Putamen (tissue), 1 donor: Measurements from ENCODE around the gene VAV2.

Experiments used
- DNase-seq: peaks from one replicate; pipeline ENCODE4 v3.0.0-alpha.2; 2016; ENCODE audit warnings: low spot score

The VAV2 gene

DNA sequence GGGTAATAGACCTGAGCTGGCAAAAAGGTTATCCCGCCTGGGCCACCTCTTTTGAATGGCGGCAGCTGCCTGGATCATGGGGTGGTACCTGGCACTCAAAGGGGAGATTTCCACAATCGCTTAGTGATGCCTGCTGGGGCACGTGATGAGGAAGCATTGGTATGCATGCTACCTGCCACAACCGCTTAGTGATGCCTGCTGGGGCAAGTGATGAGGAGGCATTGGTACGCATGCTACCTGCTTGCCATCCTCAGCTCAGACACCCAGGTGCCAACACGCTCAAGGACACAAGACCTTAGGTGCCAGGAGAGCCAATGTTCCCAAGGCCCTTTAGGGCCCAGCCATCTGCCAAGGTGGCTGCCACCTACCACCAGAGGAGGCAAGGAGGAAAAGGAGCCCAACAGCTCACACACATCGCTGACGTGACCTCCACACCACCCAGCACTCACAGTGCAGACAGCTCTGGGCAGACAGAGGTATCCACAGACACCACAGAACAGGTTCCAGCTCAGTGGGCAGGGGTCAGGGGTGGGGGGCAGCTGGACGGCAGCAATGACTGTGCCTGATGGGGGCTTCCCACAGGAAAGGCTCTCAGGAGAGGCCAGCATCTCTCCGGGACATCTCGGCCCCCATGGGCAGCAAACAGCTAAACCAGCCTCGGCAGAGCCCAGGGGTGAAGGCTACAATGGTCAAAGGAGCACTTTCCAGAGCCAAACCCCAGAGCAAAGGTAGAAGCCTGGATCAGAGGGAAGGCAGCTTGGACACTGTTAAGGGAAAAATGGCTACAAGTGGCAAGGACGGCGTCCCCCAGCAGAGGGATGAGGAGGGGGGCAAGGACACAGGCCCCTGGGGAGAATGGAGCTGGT, 210.9 kb downstream of the VAV2 start:
- no peak for DNase-seq

DNA sequence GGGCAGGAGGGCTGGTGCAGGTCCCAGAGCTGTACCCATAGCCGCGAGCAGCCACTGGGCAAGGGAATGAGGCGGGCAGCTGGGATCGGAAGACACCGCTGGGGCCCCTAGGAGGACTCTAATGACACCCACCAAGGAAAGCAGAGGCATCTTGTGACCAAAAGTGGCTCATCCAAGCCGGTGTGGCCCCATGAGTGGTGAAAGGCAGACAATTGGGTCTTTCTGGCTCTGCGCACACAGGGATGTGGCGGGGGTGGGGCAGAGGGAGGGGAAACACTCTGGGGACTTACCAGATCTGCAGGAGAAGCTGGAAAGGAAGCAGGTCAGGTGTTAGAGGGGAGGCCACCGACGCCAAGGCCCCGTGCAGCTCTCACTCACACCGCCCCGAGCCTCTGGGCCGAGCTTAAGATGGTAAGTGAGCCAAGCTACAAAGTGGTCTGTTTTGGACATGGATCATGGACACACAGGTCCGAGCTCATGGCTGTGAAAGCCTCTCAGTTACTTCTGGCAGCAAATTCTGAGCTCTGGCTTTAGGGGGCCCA, 211.6 kb downstream of the VAV2 start:
- DNase-seq: no peak

DNA sequence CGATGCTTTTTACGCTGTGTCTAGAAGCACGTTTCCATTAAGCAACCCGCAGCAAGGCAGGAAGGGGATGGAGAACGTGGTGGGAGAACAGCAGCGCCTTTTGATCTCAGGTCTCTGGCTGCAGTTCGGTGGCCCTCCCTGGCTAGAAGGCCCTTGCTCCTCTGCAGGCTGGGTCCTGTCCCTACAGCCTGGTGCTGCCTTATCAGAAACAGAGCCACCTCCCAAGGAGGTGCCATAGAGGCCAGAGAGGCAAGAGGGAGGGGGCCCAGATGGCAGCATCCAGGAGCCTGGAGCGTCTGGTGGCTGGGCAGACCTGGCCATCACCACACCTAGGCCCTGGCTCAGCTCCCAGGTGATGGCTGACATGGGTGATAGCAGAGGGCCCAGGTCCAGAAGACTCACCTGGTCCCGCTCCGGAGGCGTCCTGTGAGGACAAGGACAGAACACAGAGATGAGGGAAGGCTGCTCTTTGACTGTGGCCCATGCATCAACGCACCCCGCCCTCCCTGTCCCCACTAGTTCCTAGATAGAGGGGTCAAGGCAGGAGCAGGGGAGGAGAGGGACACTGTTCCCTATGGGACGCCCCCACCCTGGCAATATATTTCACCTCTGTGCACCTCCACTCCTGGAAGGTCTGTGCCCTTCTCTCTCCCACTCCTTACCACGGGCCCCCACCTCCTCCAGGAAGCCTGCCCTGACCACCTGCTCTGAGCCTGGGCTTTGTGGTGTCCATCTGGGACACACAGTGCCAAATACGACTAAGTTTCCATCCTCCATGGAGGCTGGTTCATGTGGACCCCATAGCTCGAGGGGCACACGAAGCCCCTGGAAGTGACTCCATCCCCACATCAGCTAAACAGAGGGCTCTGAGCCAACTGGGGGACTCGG, 212.4 kb downstream of the VAV2 start:
- no peak for DNase-seq

DNA sequence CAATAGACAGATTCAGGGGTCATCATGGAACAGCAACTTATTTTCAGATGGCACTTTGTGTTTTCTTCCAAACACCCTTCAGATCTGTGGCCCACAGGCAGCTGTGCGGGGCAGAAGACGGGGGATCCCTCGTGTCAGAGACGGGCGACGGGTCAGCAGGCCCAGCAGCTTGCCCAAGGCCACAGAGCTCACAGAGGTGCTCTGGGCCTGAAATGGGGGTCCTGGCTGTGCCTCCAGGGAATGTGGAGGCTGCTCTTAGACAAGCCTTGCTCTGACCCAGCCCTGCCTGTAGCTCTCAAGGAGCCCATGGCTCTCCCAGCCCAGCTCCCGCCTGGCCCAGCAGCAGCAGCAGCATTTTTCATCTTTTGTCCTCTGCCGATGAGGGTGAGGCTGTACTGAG, 213.0 kb downstream of the VAV2 start:
- DNase-seq: no peak

DNA sequence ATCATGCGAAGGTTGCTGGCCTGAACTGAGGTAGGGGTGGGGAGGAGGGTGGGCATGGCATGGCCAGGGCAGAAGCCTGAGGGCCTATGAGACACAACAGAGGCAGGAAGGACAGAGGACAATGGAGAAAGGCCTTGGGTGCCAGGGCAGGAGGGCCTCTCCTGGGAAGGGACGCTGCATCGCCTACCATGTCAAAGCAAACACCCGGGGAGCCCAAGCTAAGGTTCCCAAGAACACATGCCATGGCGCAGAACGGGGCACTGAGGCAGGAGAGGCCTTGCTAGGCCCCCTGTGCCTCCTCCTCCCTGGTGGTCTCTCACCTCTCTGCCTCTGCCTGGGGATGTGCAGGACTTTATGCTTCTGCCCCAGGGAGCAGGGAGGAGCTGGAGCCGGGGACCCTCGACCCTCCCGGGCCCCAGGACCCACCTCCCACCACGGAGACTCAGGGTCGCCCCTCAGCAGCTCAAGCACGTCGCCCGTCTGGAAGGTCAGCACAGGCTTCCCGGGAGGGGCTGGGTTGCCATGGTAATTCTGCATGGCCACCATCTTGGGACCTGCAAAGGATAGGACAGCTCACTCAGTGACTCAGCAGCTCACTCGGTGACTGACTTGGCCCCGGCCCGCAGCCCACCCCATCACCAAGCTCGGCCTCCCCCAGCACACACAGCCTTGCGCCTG, 213.6 kb downstream of the VAV2 start:
- DNase-seq: no peak

DNA sequence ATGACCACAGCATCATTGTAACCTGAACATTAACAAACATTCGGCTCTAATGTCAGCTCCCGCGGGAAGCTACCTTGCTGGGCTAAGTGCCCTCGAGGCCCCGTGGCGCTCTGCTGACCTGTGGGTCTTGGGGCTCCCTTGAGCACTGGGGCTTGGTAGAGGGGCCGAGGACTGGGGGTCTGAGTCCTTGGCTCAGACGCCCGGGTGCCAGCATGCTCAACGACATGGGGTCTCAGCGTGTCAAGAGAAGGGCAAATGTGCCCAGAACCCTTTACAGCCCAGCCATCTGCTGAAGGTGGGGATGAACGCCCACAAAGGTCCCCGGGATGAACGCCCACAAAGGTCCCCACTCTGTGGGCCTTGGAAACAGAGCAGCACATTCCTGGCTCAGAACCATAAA, 214.3 kb downstream of the VAV2 start:
- no peak for DNase-seq

DNA sequence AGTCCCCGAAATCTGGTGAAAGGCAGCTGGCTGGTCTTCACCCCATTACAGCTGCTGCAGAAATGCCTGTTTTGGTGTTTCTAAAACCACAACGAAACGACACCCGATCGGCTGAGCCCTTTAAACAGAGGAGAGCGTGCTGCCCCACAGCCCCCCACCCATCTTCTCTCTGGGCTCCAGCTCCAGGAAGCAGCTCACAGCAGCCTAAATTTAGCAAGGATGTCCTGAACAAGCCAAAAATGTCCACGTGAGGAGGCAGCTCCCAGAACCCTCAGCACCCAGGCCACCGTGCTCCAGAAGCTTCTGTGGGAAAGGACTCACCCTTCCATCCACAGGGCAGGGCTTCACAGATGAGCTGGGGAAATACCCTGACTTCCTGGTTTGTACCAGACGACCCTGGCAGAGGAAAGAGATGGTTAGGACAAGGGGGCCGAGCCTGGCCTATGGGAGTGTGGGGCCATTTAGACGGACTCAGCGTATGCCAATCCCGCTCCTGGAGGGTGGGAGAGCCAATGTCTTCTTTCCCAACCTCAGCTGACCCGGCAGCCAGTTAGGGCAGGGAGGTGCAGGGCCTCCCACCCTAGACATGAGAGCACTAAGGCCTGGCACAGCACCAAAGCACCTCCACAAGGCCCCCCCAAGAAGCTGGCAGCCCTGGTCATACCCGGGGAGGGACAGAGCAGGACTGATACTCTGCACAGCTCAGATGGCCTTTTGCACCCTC, 214.9 kb downstream of the VAV2 start:
- DNase-seq: no peak

DNA sequence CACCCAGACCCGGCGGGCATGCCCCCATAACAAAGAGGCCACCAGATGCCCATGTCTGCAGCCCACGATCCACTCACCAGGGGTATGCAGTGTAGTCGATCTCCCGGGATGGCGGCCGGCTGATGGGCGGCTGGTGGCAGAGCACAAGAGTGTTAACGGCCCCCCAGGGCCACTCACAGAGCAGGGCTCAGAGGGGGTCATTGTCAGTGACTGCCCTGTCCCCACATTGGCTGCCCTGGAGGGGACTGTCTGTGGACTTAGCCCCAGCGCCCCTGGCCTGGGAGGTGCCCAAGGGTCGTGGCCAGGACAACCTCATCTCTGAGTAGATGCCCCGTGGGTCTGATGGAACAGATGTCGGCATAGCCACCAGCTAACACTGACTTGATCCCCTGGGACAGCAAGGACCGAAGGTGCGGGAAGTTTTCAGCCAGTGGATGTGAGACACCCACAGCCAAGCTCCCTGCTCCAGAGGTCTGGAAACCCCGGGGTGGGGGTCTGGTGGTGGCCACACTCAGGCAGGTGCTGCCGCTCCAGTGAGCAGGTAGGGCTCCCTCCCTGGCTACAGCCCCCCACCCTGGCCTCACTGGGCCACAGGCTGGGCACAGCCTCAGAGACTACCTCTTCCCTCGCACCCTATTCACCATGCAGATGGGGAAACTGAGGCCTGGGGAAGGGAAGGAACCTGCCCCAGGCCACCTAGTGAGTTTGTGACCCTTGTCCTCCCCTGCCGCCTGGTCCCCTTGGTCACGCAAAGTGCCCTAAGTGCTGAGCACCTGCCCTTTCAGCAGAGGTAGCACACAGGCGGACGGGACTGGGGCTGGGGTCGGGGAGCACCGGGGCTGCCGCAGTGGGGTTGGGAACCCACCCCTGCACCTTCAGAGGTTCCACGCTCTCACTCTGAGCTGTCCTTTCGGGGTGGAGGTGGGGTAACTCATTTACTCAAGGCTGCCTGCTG, 215.9 kb downstream of the VAV2 start:
- no peak for DNase-seq

DNA sequence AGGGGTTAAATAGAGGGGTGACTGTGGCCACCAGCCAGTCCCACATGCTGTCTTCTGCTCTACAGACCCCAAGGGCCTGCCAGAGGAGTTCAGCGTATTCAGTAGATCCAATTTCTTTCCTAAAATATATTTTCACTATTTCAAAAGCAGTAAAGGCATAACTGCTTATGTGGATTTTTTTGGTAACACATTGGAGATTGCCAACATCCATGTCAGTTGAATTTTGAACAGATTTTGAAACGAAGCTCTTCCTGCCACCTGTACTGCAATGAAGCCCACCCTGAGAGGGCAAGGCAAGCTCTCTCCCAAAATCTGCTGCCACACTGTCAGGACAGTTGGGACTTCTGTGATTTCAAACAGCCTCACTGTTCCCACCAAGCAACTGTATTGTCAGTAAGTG, 216.8 kb downstream of the VAV2 start:
- no peak for DNase-seq

DNA sequence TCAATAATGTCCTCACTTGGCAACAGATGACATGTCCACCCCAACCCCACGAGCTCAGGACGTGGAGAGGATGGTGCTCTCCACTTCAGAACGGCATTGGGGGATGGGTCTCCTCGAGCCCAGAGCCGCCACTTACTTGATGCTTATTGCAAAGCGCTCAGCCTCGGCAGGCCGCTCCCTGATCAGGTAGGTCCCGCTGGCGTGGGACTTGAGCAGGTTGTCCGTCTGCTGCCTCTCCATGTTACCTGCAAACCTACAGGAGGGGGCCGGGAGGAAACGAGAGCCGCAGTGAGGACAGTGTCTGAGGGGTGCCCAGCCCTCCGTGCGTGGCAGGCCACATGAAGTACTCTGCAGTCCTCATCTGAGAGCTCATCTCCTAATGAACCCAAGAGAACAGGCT, 217.3 kb downstream of the VAV2 start:
- no peak for DNase-seq

DNA sequence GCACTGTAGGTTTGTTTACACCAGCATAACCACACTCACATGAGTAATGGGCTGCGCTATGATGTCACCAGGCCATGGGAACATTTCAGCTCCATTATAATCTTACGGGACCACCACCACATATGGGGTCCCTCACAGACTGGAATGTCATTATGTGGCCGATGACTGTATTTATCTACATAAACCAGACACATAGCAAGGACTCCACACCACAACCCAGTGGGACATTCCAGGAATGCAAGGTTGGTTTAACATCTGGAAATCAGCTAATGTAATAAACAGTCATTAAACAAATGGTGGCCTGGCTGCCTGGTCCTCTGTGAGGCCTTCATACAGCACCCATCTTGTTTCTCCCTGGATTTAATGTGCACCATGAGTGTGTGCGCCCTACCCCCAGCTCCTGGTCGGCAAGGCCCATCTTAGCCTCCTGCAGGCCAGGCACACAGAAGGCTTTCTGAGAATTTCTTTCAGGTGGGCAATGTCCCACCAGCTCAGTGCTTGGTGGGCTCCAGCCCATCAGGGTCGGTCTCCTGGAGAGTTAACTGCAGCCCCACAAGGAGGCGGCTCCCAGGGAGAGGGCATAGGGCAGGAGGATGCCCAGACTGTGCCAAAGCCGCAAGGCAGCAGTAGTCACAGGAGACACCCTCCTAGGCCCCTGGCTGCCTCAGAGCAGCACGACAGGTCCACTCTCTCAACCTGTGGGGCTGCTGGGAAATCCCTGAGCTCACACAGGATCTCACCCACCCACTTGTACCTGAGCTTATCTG, 218.1 kb downstream of the VAV2 start:
- no peak for DNase-seq

DNA sequence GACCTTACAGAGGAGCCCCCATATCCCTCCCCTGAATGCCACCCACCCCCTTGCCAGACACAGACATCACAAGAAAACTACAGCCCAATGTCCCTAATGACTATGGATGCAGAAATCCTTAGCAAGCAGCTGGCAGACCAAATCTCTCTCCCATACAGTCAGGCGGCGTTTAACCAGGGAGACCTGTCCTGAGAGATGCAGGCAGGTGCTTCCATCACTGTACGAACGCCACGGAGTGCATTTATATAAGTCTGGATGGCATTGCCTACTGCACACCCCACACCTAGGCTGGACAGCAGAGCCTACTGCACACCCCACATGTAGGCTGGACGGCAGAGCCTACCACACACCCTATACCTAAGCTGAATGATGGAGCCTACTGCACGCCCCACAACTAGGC, 219.5 kb downstream of the VAV2 start:
- no peak for DNase-seq

DNA sequence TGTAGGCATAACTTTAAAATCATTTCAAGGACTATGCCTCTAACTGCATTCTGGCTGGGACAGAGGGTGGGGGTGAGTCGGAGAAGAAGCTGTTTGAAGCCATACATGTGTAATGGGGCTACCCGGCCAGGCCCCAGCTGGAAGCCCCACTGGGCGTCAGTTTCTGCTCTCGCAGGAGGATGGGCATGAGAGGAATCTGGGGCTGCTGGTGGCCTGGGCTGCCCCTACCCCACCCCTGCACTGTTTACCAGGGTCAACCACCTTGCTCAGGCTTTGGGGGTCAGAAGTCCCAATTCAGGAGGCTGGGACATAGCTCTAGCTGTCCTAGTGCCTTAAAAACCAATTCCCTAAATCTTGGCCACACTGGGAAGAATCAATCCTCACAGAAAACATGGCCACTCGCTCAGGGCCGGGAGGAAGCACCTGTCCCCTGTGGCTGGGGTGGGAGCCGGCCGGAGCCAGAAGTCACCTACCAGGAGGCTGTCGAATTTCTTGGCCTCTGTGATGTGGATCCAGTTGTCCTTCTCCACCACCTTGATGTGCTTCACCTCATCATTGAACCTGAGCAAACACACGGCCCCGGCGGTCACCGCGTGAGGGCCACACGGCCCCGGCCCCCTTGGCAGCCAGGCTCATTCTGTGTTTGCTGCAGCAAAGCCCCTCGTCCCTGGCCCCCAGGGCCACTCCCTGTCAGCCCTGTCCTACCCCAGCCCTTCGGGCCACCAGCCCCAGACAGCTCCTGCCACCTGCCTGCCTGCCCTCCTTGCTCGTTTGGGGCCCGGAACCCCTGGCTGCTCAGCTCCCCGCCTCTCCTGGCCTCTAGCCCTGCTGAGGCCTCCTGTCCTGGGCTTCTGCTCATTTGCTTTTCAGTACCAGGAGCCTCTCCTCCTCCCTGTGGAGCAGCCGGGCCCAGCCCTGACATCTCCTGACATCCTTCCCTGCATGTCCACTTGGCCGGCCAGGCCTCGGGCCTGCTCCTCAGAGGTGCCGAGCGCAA, 220.3 kb downstream of the VAV2 start:
- DNase-seq: no peak

DNA sequence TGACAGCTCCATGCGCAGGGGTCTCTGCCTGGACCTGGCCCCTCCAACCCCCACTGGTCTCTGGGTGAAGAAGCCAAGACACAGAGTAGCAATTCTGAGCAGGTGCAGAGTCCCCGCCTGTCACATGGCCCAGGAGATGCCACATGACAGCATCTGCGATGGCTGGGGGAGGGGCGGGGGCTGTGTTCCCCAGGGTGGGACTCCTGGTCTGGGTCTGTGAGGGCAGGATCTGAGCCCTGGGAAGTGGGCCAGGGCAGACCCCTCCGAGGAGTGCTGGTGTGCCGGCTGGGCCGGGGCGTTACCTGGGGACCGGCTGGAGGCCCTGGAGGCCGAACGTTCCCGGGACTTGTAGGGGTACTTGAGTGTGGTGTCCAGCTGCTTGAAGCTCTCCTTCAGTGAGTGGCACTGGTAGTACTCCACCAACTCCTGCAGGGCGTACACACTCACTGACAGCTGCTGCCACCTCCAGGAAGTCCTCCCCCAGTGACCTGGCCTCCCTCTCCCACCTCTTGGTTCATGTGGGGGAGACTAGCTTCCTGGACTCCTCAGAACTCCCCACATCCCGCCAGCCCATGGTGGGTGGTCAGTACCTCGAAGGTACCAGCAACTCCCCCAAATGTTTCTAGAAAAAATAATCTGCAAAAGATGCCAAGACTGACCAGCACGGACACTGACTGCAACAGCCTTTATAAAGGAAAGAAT, 221.9 kb downstream of the VAV2 start:
- DNase-seq: no peak

DNA sequence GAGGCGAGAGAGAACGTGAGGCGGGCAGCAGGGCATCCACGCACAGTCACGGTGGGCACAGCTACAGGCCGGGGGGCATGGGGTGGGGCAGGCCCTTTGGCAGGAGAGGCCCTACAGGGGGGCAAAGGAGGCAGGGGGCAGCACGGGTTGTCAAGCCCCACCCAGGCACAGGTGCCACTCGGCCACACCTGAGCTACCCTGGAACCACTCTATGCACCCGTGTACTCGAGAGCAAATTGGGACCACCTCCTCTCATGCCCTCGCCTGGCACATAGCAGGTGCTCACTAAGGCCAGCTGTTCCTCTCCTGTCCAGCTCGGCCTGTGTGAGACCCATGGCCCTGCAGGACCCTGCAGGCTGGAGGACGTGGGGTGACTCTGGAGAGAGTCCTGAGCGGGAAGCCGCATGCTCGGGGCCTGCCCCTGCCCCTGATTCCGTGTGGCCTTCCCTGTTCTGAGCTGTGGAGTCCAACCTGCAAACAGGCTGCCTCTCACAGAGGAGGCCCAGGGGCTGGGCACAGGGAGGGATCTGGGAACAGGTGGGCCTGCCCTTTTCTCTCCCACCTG, 222.5 kb downstream of the VAV2 start:
- DNase-seq: no peak

DNA sequence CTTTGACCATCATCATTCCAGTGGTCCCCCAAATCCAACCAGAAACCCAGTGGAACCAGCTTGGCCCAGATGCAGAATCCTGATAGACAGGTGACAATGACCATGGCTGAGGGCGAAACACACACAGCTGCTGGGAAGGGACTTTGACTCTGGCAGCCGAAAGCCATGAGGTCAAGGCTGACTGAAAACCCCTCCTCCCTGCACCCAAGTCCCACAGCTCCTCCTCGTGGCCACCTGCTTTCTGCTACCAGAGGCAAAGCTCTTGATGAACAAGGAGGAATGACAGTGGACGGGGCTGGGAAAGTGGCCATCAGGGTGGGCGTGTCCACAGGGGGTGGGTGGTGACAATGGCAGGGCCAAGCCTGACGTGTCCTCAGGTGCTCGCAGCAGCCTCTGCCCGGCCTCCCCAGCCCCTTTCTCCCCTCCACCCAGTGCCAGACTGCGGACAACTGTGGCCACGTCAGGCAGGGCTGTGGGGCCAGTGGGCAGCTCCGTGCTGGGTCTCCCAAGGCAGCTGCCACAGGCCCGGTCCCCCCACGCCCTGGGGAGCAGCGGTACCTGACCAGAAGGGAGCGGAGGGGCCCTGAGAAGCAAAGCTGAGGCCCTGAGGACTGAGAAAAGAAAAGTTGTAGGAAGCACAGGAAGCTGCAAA, 223.1 kb downstream of the VAV2 start:
- DNase-seq: no peak

DNA sequence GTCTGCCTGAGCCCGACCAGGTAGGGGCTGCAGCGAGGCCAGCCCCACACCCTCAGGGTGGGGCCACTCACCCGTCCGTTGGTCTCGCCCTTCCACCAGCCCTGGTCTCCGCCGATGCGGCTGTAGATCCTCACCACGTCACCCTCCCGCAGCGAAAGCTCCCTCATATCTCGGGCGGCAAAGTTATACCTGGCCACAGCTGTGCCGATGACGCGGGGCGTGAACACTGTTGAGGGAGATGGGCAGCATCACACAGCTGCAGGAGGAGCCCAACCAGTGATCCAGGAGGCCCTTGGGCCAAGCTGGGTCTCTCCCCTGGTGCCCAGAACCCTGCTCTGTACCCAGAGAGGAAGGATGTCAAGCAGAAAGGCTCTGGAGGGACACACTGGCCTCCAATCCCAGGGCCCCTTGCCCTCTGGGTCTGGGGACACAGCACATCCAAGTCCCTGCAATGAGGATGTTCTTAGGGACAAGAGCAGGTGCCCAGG, 223.7 kb downstream of the VAV2 start:
- no peak for DNase-seq
